ENCODE results near the gene VPS4B. TPM values are rescaled to one million over a fixed set of nuclear protein-coding genes. Genes with fewer than 3 reads are reported as not detected.

VPS4B gene
- total RNA-seq, 1 donor from 2014 or later, result 44.5 TPM

DNA sequence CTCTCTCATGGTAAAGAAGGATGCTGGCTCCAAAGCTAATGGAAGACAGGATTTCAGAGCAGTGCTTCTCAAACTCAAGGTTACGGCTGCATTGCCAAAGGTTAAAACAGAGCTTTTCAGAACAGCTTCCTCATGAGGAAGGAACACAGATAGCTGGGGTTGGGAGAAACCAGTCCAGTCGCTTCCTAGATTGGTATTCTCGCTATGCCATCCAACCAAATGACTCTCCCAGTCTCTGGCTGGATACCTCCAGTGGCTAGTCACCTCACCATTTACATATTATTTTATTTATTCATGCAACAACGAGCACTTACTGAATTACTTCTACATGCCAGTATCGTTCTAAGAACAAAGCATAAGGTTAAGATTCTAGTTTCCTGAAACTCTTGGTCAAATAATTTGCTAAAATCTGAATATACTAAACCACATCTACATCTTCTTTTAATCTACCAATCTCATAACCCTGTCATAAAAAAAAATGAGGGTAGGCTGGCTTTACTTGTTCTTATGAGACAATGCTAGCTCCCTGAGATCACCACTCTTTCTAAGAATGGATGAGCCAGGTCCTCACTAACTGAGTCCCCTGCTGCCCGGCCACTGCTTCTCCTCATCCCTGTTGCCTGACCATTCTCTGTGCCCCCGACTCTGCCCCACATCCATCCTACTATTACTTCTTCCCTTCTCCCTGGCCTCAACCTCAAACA, 75.6 kb downstream of the VPS4B start:
- Mint-ChIP-seq H3K36me3 (ENCODE audit: unreplicated experiment) (no peaks in the 10 kb centered on the region), H3K4me3 (ENCODE audit: unreplicated experiment) (no peak overlapping the region), H3K27me3 (ENCODE audit: unreplicated experiment) (no peaks in the 10 kb centered on the region), H3K9me3 (ENCODE audit: unreplicated experiment) (no peaks in the 10 kb centered on the region), H3K27ac (ENCODE audit: unreplicated experiment) (no peak overlapping the region), H3K4me1 (ENCODE audit: low read depth, unreplicated experiment) (peaks cover 2% of the 10 kb centered on the region)
- DNase-seq, result no peak
- no peak for TF ChIP-seq CTCF (IDR thresholded peaks at IDR 0.05; ENCODE audit: partially characterized antibody, unreplicated experiment)

DNA sequence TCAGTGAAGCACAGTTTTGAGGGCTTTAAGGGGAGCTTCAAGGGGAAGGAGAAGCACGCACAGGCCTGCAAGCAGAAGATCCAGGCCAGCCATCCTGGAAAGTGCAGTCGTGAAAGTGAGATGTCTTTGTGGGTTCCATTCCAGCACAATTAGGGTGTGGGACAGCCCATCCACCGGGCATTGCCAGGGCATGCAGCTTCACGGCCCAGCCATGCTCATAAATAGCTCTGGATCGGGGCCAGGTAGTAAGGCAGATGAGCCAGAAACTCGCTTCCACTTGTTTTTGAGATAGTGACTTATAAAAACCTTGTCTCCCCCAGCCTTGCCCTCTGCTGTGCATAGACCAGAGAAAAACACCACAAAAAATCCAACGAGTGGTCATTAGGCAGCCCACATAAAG, 76.2 kb downstream of the VPS4B start:
- Mint-ChIP-seq H3K27ac (ENCODE audit: unreplicated experiment) (no peak overlapping the region), H3K36me3 (ENCODE audit: unreplicated experiment) (no peaks in the 10 kb centered on the region)

GRCh38 chr18:63344918-63345317, 77.4 kb downstream of the VPS4B start:
- H3K4me1 Mint-ChIP-seq (ENCODE audit: low read depth, unreplicated experiment), result peaks cover 2% of the 10 kb centered on the region
- no peak overlapping the region for H3K27ac Mint-ChIP-seq (ENCODE audit: unreplicated experiment)
- no peak for DNase-seq
- no peak for TF ChIP-seq CTCF (IDR thresholded peaks at IDR 0.05; ENCODE audit: partially characterized antibody, unreplicated experiment)
- peaks cover 2% of the 10 kb centered on the region for H3K27me3 Mint-ChIP-seq (ENCODE audit: unreplicated experiment)
- H3K36me3 Mint-ChIP-seq (ENCODE audit: unreplicated experiment), result no peaks in the 10 kb centered on the region
- H3K4me3 Mint-ChIP-seq (ENCODE audit: unreplicated experiment), result no peak overlapping the region
- peaks cover 2% of the 10 kb centered on the region for H3K9me3 Mint-ChIP-seq (ENCODE audit: unreplicated experiment)

More for the DNA sequence above, 76.2 kb downstream of the VPS4B start:
- DNase-seq, result no peak
- H3K4me3 Mint-ChIP-seq (ENCODE audit: unreplicated experiment), result no peak overlapping the region
- peaks cover 2% of the 10 kb centered on the region for H3K4me1 Mint-ChIP-seq (ENCODE audit: low read depth, unreplicated experiment)
- TF ChIP-seq CTCF (IDR thresholded peaks at IDR 0.05; ENCODE audit: partially characterized antibody, unreplicated experiment), result no peak
- H3K9me3 Mint-ChIP-seq (ENCODE audit: unreplicated experiment), result peaks cover 2% of the 10 kb centered on the region
- H3K27me3 Mint-ChIP-seq (ENCODE audit: unreplicated experiment), result peaks cover 2% of the 10 kb centered on the region

GRCh38 chr18:63344263-63344662, 78.0 kb downstream of the VPS4B start:
- H3K27me3 Mint-ChIP-seq (ENCODE audit: unreplicated experiment), result peaks cover 2% of the 10 kb centered on the region
- no peak for TF ChIP-seq CTCF (IDR thresholded peaks at IDR 0.05; ENCODE audit: partially characterized antibody, unreplicated experiment)
- DNase-seq, result no peak
- peaks cover 2% of the 10 kb centered on the region for H3K9me3 Mint-ChIP-seq (ENCODE audit: unreplicated experiment)
- no peak overlapping the region for H3K27ac Mint-ChIP-seq (ENCODE audit: unreplicated experiment)
- peaks cover 5% of the 10 kb centered on the region for H3K4me1 Mint-ChIP-seq (ENCODE audit: low read depth, unreplicated experiment)
- no peaks in the 10 kb centered on the region for H3K36me3 Mint-ChIP-seq (ENCODE audit: unreplicated experiment)
- no peak overlapping the region for H3K4me3 Mint-ChIP-seq (ENCODE audit: unreplicated experiment)

- Mint-ChIP-seq H3K27ac (ENCODE audit: unreplicated experiment) (no peak overlapping the region), H3K4me3 (ENCODE audit: unreplicated experiment) (no peak overlapping the region), H3K27me3 (ENCODE audit: unreplicated experiment) (peaks cover 2% of the 10 kb centered on the region), H3K9me3 (ENCODE audit: unreplicated experiment) (peaks cover 4% of the 10 kb centered on the region), H3K36me3 (ENCODE audit: unreplicated experiment) (no peaks in the 10 kb centered on the region), H3K4me1 (ENCODE audit: low read depth, unreplicated experiment) (peaks cover 5% of the 10 kb centered on the region)
- TF ChIP-seq CTCF (IDR thresholded peaks at IDR 0.05; ENCODE audit: partially characterized antibody, unreplicated experiment), result peak; percentile 52
- DNase-seq, result peak; percentile 67
Measured at GRCh38 chr18:63342206-63342605, 80.1 kb downstream of the VPS4B start.

Measured in glutamatergic neuron (in vitro differentiated cells).